Measurements from ENCODE around the gene MFN2. TPM values are rescaled to one million over a fixed set of nuclear protein-coding genes. Genes with fewer than 3 reads are reported as not detected.

Gene MFN2
- total and polyA plus RNA-seq, 2 of the 8 experiments (the other 6 are each of a cell fraction or from before 2014, with no cell fraction given), result 34.0 to 62.5 TPM

DNA sequence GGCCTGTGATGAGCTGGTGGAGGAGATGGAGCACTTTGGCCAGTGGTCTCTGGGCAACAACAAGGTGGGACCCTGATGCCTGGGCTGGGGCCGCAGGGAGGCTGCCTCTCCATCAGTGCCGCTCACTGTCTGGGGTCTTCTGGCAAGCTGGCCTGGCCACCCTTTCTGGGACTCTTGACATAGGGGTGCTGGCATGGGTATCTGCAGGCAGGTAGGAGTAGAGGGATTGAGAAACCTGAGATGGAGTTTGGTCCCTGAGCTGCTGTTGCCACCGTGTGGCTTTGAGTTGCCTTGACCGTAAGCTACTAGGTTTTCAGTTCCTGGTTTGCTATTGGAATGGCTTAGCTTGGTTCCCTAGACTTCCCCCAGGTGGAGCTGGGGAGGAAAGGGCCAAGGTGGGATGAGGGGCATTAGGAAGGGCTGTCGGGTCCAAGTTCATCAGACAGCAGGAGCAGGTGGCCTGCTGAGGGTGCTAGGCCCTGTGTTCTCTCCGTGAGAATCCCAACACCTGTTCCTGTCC lies 13.2 kb upstream of the MFN2 start (continued):
- TF ChIP-seq TEAD4 (IDR thresholded peaks at IDR 0.05; ENCODE audit: low read depth, low read length) (no peak), CBX8 (IDR thresholded peaks at IDR 0.05; ENCODE audit: borderline replicate concordance, low read depth, low read length) (no peak), RXRA (IDR thresholded peaks at IDR 0.05; ENCODE audit: insufficient read depth, low read depth, low read length) (0 out of 2 replicates have a peak, but pooled peaks have one; percentile 18), SIN3A (conservative IDR thresholded peaks at IDR 0.05 in 1 of 2, IDR thresholded peaks at IDR 0.05 in 1 of 2; ENCODE audit: low read depth in 1 of 2, low read length in 2 of 2) (peak in 1 of 2 experiments; percentile 79; a peak in 2 of 4 replicates), SIRT6 (IDR thresholded peaks at IDR 0.05; ENCODE audit: low read length) (no peak), MAFK (IDR thresholded peaks at IDR 0.05; ENCODE audit: low read depth, low read length) (no peak), ZNF274 (IDR thresholded peaks at IDR 0.05; ENCODE audit: borderline replicate concordance, extremely low read depth, low read length) (no peak), TBP (IDR thresholded peaks at IDR 0.05; ENCODE audit: low read depth, low read length) (peak; percentile 19; the same call in 1 of the 2 replicates), BACH1 (IDR thresholded peaks at IDR 0.05; ENCODE audit: low read length) (no peak), EP300 (IDR thresholded peaks at IDR 0.05; ENCODE audit: borderline replicate concordance in 1 of 2, low read depth in 2 of 2, low read length in 2 of 2) (no peak), POU5F1 (IDR thresholded peaks at IDR 0.05; ENCODE audit: low read depth, low read length) (no peak), SIX5 (IDR thresholded peaks at IDR 0.05; ENCODE audit: low read depth, low read length) (no peak), CEBPB (IDR thresholded peaks at IDR 0.05; ENCODE audit: low read depth, low read length) (0 out of 2 replicates have a peak, but pooled peaks have one; percentile 73), BCL11A (IDR thresholded peaks at IDR 0.05; ENCODE audit: low read depth in 2 of 2, low read length in 2 of 2) (no peak), PHF8 (conservative IDR thresholded peaks at IDR 0.05; ENCODE audit: low read depth, low read length) (no peak), TAF7 (optimal IDR thresholded peaks at IDR 0.05; ENCODE audit: borderline replicate concordance, low read depth, low read length) (peak; percentile 79), YY1 (IDR thresholded peaks at IDR 0.05; ENCODE audit: low read depth, low read length) (no peak), JUN (IDR thresholded peaks at IDR 0.05; ENCODE audit: low read depth, low read length) (no peak)
- TF ChIP-seq, protein P1, sequence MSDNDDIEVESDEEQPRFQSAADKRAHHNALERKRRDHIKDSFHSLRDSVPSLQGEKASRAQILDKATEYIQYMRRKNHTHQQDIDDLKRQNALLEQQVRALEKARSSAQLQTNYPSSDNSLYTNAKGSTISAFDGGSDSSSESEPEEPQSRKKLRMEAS (IDR thresholded peaks at IDR 0.05), result no peak
- TF ChIP-seq, protein P2, sequence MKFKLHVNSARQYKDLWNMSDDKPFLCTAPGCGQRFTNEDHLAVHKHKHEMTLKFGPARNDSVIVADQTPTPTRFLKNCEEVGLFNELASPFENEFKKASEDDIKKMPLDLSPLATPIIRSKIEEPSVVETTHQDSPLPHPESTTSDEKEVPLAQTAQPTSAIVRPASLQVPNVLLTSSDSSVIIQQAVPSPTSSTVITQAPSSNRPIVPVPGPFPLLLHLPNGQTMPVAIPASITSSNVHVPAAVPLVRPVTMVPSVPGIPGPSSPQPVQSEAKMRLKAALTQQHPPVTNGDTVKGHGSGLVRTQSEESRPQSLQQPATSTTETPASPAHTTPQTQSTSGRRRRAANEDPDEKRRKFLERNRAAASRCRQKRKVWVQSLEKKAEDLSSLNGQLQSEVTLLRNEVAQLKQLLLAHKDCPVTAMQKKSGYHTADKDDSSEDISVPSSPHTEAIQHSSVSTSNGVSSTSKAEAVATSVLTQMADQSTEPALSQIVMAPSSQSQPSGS (IDR thresholded peaks at IDR 0.05; ENCODE audit: low read length), result no peak
- TF ChIP-seq, protein P3, sequence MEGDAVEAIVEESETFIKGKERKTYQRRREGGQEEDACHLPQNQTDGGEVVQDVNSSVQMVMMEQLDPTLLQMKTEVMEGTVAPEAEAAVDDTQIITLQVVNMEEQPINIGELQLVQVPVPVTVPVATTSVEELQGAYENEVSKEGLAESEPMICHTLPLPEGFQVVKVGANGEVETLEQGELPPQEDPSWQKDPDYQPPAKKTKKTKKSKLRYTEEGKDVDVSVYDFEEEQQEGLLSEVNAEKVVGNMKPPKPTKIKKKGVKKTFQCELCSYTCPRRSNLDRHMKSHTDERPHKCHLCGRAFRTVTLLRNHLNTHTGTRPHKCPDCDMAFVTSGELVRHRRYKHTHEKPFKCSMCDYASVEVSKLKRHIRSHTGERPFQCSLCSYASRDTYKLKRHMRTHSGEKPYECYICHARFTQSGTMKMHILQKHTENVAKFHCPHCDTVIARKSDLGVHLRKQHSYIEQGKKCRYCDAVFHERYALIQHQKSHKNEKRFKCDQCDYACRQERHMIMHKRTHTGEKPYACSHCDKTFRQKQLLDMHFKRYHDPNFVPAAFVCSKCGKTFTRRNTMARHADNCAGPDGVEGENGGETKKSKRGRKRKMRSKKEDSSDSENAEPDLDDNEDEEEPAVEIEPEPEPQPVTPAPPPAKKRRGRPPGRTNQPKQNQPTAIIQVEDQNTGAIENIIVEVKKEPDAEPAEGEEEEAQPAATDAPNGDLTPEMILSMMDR (IDR thresholded peaks at IDR 0.05; ENCODE audit: control extremely low read depth in 1 of 3, insufficient read depth in 1 of 3, low read depth in 1 of 3, low read length in 3 of 3), result peak; percentile 68 to 98 (median 95)

All from H1 (cell line).